GM20431 (cell line): ENCODE results near the gene NPW.
"Not testable (repeated sequence)": the region's sequence is repeated elsewhere in the genome, so short reads cannot be mapped to it uniquely, and the experiment has no call there.

Experiments used
- in situ Hi-C: fragments of 300-500 bp; cut with MseI, MboI; formaldehyde crosslinking; loops from one replicate; pipeline ENCODE4 v1.15.0; 2020; ENCODE audit warnings: low sequenced_read_pairs; ENCODE audit not compliant: unreplicated experiment

Gene NPW

DNA sequence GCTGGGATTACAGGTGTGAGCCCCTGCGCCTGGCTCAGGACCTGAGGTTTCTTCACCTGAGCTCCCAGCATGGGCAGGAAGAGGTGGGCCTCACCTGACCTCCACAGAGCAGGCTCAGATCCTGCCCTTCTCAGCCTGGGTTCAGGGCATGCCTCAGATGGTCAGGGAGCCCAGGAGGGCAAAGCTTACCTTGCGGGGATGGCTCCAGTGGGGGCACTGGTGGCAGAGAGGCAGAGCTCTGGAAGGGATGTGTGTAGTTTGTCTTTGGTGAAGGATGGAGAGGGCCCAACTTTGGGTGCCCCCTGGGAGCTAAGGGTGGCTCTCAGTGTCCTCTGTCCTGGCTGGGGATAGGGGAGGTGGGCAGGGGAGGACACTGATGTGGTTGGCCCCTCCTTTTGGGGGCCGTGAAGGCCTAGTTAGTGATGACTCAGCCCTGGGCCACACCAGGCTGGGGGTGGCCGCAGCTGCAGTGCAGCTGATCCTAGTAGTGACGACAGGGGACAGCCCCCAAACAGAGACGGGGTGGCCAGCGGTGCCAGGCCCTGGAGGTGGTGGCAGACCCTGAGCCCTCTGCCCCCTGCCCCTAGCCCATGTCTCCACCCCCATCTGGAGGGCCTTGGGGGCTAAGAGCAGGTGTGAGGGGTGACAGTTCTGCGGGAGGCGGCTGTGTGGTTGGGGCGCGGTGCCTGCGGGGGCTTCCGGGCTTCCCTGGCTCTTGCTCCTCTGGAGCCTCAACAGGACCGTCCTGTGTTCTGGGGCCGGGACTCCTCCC lies 12.9 kb downstream of the NPW start:
- in situ Hi-C loops, result no loop called here

DNA sequence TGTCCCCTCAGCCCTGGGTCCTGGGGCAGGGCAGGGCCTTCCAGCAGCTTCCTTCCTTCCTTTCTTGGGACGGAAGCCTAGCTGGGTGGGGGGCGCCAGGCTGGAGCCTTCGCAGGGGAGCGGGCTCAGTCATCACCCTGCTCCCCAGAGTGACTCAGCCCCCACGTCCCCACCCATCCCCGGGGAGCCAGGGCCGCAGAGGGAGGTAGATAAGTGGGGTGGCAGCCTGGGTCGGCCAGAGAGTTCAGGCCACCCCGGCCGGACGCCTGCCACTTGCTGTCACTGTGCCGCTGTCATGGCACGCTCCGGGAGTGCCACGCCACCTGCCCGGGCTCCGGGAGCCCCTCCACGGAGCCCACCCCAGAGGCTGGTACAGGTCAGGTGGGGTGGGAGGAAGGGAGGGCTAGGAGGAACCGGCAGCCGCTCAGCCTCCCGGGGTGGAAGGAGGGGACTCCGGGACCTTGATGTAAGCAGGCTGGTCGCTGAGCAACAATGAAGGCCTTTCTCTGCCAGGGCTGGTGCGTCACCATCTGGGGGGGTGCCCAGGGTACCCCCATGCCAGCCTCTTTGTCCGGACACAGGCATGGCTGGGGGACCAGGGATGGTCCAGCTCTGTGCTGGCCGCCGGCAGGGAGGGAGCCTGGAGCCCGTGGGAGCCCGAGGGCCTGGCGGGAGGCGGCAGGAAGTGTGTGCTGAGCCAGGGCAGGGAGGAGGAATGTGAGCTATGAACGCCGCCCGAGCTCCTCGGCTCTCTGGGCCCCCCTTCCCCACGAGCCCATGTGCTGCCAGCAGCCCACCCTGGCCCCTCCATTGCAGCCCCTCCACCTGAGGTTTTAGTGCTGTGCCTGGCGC lies 13.7 kb downstream of the NPW start:
- in situ Hi-C loops, result no loop called here

DNA sequence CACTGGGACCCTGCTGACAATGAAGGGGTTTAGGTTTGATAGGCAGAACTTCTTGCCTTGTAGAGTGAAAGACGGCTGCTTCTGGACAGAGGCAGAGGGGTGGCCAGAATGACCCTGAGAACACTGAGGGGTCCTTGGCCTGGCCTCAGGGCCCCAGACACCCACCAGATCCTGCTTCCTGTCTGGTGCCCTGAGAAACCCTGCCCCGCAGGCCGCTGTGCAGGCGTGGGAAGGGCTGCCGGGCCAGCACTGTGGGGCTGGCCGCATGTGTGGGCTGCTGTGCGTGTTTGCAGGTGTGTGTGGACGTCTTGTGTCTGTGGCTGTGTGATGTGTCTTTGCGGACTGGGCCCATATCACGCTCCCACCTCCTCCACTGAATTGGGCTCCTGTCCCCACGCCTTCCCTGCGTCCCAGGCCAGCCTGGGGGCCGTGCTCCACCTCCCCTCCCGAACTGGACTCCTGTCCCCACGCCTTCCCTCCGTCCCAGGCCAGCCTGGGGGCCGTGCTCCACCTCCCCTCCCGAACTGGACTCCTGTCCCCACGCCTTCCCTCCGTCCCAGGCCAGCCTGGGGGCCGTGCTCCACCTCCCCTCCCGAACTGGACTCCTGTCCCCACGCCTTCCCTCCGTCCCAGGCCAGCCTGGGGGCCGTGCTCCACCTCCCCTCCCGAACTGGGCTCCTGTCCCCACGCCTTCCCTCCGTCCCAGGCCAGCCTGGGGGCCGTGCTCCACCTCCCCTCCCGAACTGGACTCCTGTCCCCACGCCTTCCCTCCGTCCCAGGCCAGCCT lies 14.5 kb downstream of the NPW start:
- in situ Hi-C loops, result not testable (repeated sequence)

DNA sequence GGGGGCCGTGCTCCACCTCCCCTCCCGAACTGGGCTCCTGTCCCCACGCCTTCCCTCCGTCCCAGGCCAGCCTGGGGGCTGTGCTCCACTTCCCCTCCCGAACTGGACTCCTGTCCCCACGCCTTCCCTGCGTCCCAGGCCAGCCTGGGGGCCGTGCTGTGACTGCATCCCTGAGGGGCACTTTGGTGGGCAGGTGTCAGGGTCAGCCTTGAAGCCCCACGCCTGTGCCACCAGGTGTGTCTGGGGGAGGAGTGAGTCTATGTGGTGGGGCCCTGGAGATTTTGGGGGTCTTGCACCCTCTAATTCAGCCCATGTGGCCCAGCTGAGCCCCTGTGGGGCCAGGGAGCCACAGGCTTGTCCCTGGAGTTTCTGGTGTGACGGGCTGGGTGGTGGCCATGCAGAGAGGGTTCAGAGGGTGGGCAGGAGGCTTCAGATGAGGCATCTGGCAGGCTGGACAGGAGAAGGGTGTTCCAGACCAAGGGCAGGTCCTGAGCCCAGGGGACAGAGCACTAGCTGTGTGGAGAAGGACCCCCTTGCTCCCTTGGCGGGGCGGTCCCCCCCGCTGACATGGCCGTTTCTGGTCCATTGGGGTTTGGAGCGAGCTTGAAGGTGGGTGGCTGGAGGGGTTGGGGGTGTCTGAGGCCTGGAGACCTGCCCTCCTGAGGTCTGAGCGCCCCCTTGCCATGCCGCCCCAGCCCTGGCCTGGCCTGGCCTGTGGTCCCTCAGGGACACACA lies 15.3 kb downstream of the NPW start:
- in situ Hi-C loops, result no loop called here

DNA sequence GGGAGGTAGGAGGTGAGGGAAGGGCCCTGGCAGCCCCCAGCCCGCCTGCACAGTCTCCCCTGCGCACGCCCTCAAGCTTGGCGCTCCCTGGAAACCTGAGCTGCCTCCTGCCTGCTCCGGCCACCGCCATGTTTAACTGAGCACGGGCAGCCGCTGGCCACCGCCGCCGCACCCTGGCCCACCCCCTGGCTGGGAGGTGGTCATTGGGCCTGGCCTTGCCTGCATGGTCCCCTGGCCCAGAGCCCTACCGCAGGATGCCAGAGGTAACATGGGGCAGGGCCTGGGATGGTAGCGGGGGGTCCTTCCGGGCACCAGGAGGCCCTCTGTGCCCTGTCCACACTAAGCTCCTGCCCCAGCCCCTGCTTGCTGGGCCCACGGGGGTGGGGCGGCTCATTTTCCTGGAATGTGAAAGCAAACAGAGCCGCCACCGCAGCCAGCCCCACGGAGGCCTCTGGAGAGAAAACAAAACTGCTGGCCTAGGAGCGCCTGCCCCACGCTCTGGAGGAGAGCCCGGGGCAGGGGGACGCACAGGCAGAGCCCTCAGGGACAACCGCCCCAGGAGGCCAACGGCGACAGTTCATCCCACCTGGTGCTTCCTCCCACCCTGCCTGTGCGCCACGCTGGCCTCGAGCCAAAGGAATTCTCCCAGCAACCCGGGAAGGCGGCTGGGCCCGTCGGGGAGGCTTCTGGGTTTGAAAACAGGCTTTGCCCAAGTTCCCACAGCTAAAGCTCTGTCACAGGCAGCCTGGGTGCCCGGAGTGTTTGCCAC lies 16.0 kb downstream of the NPW start:
- in situ Hi-C loops, result no loop called here

DNA sequence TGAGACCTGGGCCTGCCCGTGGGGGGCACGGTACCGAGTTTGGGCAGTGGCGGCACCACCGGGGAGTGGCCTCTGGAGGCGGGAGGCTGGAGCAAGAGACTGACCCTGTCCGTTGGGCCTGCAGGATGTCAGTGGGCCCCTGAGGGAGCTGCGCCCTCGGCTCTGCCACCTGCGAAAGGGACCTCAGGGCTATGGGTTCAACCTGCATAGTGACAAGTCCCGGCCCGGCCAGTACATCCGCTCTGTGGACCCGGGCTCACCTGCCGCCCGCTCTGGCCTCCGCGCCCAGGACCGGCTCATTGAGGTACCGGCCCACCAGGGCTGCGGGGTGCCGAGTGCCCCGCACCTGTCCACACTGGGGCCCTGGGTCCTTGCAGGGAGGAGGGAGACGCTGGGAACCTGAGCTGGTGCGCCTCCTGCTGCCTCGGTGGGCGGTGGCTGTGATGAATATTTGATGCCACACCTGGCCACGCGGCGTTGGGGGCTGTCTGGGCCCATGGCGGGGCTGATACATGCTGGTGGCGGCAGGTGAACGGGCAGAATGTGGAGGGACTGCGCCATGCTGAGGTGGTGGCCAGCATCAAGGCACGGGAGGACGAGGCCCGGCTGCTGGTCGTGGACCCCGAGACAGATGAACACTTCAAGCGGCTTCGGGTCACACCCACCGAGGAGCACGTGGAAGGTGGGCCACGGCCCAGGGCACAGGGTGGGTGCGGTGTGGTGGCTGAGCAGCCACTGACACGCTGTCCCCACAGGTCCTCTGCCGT lies 16.8 kb downstream of the NPW start:
- in situ Hi-C loops, result no loop called here

DNA sequence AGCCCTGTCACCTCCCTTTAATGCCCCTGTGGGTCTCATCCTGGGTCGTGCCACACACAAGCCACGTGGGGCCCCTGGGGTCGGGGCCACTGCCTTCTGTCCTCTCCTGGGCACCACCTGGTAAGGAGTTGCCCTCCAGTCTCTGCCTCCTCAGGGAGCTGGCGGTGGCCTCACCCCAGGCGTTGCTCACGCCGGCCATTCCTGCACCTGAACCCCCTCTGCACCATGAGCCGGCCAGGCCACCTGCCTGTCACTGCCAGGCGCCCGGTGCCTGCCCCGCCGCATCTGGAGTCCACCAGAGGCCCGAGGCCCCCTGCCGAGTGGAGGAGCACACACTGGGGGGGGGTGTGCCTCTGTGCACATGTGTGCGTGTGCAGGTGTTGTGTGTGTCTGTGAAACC lies 17.5 kb downstream of the NPW start:
- in situ Hi-C loops, result no loop called here

DNA sequence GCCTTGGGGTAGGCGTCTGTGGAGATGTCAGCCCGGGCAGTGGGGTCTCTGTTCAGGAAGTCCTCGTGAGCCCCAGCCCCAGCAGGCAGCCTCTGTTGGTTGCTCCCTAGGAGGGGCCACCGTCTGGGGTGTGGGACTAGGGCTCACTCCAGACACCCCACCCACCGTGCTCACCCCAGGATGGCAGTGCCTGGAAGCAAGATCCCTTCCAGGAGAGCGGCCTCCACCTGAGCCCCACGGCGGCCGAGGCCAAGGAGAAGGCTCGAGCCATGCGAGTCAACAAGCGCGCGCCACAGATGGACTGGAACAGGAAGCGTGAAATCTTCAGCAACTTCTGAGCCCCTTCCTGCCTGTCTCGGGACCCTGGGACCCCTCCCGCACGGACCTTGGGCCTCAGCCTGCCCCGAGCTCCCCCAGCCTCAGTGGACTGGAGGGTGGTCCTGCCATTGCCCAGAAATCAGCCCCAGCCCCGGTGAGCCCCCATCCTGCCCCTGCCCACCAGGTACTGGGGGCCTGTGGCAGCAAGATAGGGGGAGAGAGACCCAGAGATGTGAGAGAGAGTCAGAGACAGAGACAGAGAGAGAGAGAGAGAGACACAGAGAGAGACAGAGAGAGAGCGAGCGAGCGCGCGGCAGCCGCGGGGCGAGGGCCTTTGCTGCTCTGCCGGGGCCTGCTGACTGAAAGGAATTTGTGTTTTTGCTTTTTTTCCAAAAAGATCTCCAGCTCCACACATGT lies 18.2 kb downstream of the NPW start:
- in situ Hi-C loops, result no loop called here

DNA sequence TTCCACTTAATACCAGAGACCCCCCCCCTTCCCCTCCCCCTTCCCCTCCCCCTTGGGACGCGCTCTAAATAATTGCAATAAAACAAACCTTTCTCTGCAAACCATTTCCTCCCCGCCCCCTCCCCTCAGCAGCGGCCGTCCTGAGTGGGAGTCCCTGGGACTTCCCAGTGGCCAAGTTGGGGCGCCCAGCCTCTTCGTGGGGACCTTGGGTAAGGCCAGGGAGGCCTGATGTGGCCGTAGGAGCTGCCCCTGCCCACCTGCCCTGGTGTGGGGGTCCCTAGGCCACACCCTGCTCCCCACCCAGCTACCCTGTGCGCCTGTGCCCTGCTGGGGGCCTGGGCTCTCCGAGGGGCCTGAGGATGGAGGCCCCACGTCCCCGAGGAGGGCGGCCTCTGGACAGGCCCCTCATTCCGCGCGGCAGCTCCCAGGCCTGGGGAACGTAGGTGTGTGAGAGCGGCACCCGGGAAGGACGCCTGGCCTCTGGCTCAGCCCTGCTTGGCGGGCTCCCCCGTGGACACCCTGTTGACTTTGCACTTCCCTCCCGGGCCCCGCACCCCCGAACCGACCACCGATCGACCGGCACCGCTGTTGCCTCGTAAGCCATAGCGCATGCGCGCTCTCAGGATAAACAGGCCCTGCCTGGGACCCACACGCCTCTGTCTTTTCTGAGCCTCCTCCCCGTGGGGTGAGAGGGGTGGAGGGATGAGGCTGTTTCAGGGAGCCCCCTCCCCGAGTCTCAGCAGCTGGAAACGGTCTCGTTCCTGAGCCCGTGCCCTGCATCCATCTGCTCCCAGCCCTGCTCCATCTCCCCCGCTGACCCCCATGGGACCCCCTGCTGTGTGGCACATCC lies 19.0 kb downstream of the NPW start:
- in situ Hi-C loops, result no loop called here

DNA sequence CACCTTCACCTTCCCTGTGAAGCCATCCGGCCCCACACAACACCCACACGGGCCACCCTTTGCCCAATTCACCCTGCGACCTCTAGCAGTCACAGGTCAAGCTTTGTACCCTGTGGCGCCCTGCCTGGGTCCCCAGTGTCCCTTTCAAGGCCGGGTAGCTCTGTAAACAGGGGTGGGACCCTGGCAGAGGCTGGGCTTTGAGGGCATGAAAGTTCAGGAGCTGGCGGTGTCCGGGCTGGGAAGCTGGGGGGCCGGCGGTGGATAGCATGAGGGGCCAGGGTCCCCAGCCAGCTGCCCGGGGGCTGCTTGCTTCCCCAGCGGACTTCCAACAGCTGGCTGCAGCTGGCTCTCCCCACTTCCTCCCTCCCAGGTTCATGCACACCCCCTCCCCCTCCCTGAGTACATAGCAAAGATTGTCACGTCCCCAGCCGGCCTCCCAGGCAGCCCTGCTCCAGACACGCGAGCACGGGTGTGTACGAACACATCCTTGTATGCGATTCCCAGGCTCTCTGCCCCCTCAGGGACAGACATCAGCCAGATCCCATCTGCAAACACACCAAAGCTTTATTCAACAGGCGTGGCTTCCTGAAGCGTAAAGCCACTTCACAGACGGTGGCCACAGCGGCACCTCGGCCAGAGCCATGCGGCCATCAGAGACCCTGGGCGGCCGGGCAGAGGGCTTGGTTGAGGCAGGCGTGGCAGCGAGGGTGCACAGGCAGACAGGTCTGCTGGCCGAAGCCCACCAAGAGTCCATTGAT lies 19.9 kb downstream of the NPW start:
- in situ Hi-C loops, result no loop called here

DNA sequence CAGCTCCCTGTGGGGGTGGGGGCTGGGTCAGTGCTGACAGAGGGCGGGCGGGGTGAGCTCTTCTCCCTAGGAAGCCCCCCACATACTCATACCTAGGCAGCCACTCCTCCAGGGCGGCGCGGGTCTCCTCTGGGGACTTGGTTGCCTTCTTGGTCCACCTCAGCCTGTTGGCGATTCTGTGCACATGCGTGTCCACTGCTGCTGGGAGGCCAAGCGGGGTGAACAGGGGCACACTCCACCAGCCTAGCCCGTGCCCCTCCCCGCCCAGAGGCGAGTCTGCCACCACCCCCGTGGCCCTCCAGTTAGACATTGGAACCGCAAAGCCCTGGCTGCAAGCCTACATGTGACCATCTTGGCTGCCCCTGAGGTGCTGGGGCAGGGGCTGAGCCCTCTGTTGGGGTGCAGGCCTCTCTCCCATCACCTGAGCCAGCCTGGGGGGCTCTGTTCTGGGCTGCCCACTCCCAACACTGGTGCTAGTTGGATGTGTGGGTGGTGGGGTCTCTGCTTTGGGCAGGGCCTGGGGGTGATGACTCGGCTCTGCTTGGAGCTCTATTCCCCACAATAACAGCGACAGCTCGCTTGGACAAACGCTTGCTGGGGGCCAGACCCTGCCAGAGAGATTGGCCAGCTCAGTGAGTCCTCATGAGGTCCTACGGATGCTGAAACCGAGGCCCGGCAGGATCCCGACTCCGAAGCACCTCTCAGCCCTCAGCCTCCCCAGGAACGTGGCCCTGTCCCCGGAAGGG lies 20.6 kb downstream of the NPW start:
- in situ Hi-C loops, result no loop called here

DNA sequence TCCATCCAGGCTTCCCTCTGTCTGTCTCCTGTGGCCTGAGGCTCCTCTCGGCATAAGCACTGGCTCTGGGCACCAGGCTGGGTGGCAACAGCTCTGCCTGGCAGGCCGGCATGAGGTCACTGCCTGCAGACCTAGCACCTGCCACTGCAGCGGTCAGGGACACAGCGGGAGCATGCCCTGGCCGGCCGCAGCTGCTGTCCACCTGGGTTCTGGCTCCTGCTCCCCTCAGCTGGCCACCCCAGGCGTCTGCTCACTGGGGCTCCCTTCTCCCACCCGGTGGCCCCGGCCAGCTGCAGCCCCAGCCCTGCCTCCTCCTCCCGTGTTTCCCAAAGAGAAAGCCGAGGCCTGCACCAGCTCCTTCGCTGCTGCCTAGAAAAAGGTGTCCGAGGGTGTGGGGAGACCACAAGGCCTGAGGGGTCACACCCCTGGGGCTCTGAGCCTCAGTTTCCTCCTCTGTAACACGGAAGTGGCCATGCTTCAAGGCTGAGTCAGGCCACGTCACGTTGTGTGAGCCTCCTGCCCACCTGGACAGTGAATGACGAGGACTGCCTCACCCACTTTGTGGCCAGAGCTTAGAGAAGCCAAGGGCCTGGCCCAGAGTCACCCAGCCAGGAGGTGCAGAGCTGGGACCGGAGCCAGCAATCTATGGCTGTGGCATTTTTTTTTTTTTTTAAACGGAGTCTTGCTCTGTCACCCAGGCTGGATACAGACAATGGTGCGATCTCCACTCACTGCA lies 21.4 kb downstream of the NPW start:
- in situ Hi-C loops, result no loop called here

DNA sequence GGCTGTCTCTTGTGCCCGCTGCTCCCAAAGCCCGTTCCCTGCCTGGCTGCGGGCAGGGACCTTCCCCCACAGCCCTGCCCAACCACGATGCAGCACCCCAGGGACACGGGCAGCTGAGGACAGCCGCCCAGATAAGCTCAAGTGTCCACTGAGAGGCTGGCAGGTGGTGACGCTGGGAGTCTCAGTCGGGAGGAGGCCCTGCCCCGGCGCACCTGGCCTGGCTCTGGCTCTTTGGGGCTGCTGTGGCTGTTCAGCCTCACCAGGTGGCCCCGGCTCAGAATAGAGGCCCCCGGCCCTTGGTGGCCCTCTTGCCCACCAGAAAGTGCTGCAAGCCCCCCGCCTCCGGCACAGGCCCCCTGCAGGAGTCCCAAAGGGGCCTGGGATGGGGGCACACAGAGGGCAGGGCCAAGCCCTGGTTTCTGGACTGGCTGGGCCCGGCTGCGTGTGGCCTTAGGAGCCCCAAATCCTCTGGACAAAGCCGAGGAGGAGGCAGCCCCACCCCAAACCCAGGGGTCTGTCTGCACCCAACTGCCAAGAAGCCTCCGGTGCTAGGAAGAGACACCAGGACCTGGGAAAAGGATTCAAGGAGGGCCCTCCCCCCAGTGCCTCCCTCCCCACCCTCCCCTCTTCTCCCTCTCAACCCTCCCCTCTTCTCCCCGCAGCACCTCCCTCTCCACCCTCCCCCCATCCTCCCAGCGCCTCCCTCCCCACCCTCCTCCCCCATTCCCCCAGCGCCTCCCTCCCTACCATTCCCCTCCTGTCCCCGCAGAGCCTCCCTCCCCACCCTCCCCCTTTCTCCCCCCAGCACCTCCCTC lies 22.8 kb downstream of the NPW start:
- in situ Hi-C loops, result no loop called here

DNA sequence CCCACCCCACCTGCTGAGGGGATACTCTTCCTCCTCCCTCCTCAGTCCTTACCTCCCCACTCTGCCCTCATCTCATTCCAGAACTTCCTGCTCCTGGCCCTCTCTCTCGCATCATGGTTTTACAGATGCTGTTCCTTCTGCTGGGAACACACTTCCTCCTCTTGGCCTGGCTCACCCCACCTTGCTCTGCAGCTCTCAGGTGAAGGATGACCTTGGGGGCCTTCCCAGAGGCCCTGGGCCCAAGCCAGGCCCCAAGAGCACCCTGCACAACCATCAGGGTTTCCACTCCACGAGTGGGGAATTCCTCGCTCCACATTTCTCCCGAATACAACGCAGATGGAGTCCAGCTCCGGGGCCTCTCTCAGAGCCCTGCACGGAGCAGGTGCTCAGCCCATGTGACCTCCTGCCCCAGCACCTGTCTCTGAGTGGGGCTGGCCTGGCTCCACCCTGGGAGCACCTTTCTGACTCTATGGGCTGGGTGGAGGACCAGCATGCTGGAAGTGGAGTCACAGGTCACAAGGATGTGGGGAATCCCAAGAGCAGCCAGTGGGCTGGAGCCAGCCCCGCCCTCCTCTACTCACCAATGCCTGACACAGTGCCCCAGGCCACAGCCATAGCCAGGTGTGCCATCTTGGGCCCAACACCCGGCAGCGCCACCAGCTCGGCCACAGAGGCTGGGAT lies 23.5 kb downstream of the NPW start:
- in situ Hi-C loops, result no loop called here
